ENCODE measurements around the gene HOXB8. TPM values are rescaled to one million over a fixed set of nuclear protein-coding genes. Genes with fewer than 3 reads are reported as not detected.
A peak's percentile ranks its signal among the peaks of the same experiment; 100 is the strongest.

The HOXB8 gene
- total RNA-seq, 1 experiment from 2014 or later, result 45.9 TPM

DNA sequence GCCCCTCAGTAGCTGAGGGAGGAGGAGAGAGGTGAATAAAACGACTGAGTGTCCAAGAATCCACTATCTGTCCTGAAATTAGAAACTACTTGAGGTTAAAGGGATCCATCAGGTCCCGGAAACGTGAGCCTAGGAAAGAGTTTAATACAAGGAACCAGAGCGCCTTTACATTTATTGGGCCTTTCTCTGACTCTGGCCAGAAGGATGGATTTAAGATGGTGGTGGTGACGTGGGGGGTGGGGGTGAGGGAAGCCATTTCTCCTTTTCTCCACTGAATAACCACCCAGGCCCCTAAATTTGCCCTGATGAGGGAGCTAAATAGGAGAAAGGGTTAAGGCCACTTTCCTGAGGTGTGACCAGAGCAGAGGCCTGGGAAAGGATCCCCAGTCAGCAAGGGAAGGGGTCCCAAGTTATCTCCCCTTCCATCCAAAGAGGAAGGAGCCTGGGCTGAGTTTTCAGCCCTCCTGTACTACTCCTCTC lies 12.1 kb upstream of the HOXB8 start:
- no peaks in the 10 kb centered on the region for H3K27me3 ChIP-seq (ENCODE audit: control insufficient read depth, insufficient read depth, low read length)
- peak overlapping the region; percentile 99 for H3K27ac ChIP-seq (ENCODE audit: low read length)
- CTCF ChIA-PET, result interaction anchor here (1.2 kb wide), 1 partner anchor 9 kb away, joined by 4 read pairs; no protein-coding TSS in a partner anchor
- H3K4me3 ChIP-seq (ENCODE audit: low read depth in 2 of 2, low read length in 2 of 2), result peak overlapping the region; percentile 78 to 93
- no TSS peak for BruUV-seq (replicated peaks)
- peaks cover 54% of the 10 kb centered on the region for H3K4me1 ChIP-seq (ENCODE audit: control insufficient read depth, insufficient read depth, low read length)
- H3K36me3 ChIP-seq (ENCODE audit: control insufficient read depth, insufficient read depth, low read length), result 0 out of 2 replicates have a peak, but pooled peaks cover 3% of the 10 kb centered on the region
- 0 out of 2 replicates have a peak, but pooled peaks have one; percentile 34 for TF ChIP-seq POLR2AphosphoS5 (IDR thresholded peaks at IDR 0.05; ENCODE audit: low read depth, low read length)
- TF ChIP-seq, protein P1, sequence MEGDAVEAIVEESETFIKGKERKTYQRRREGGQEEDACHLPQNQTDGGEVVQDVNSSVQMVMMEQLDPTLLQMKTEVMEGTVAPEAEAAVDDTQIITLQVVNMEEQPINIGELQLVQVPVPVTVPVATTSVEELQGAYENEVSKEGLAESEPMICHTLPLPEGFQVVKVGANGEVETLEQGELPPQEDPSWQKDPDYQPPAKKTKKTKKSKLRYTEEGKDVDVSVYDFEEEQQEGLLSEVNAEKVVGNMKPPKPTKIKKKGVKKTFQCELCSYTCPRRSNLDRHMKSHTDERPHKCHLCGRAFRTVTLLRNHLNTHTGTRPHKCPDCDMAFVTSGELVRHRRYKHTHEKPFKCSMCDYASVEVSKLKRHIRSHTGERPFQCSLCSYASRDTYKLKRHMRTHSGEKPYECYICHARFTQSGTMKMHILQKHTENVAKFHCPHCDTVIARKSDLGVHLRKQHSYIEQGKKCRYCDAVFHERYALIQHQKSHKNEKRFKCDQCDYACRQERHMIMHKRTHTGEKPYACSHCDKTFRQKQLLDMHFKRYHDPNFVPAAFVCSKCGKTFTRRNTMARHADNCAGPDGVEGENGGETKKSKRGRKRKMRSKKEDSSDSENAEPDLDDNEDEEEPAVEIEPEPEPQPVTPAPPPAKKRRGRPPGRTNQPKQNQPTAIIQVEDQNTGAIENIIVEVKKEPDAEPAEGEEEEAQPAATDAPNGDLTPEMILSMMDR (IDR thresholded peaks at IDR 0.05), result no peak
- POLR2A ChIA-PET, result interaction anchor here (0.5 to 2.0 kb wide), 3 partner anchors 9 to 429 kb away, joined by 6 to 27 read pairs (median 9); no protein-coding TSS in a partner anchor
- H3K9me3 ChIP-seq (ENCODE audit: control insufficient read depth, insufficient read depth, low read depth, low read length), result no peaks in the 10 kb centered on the region
- in situ Hi-C loops (cut with HindIII; ENCODE audit: low pct_unique_long_range_greater_than_20kb, low sequenced_read_pairs), result no loop called here
- ATAC-seq (peak; percentile 1; the same call in 1 of the 2 replicates), DNase-seq (ENCODE audit: low read depth, low spot score) (no peak)
- intact Hi-C loops (cut with micrococcal nuclease; ENCODE audit: unreplicated experiment), result no loop called here

DNA sequence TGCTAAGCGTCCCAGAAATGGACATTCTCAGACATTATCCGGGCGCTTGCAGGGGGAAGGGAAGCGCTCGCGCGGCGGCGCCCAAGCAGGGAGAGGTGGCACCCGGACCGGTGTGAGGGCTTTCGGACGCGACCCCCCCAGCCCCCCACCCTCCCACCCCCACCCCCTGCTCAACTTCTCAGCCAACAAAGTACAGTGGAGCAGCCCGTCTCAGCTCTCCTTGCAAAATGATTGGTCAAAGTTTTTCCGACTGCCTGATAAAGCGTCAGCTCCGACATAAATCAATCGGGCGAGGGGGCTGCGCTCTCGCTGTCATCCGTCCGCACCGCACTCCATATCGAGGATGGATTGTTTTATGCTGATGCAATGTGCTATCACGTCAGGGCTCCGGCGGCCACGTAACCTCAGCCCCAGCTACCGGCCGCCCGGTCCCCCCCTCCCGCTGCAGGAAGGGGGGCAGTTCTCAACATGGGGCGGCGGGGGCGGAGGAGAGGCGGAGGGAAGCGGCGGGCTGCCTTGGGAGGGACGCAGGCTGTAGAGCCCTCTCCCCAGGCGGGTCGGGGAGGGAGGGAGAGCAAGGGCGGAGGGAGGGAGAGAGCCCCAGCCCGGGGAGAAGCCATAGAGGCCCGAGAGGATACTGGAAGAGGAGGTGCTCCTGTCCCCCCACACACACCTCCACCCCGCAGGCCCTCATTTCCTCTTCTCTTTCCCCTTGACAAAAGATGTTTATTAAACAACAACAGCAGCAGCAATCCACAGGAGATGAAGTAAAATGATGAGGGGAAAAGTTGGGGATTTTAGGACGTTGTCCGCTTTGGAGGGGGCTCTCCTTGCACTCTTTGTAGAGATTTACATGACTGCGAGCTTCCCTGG lies 11.4 kb upstream of the HOXB8 start, which contains the start of gene HOXB9:
HOXB9 (minus strand) TSS at position 114 of the 873 bp plus-strand sequence; CDS start at position 25, 89 bp downstream.
- ChIA-PET POLR2A (interaction anchor here (0.5 to 2.0 kb wide), 9 partner anchors 10 to 428 kb away, joined by 3 to 27 read pairs (median 5); no protein-coding TSS in a partner anchor), CTCF (interaction anchor here (0.6 to 1.6 kb wide), 5 partner anchors 10 to 332 kb away, joined by 3 to 13 read pairs (median 5); no protein-coding TSS in a partner anchor)
- Histone ChIP-seq H3K9me3 (ENCODE audit: control insufficient read depth, insufficient read depth, low read depth, low read length) (no peaks in the 10 kb centered on the region), H3K4me1 (ENCODE audit: control insufficient read depth, insufficient read depth, low read length) (peaks cover 59% of the 10 kb centered on the region), H3K4me3 (ENCODE audit: low read depth in 2 of 2, low read length in 2 of 2) (peak within 1 kb of the TSS; percentile 78 to 93), H3K27me3 (ENCODE audit: control insufficient read depth, insufficient read depth, low read length) (no peaks in the 10 kb centered on the region), H3K36me3 (ENCODE audit: control insufficient read depth, insufficient read depth, low read length) (0 out of 2 replicates have a peak, but pooled peaks cover 3% of the 10 kb centered on the region), H3K27ac (ENCODE audit: low read length) (peak within 1 kb of the TSS; percentile 99)
- intact Hi-C loops (cut with micrococcal nuclease; ENCODE audit: unreplicated experiment) (no loop called here), in situ Hi-C loops (cut with HindIII; ENCODE audit: low pct_unique_long_range_greater_than_20kb, low sequenced_read_pairs) (no loop called here)
- TF ChIP-seq TCF7L2 (IDR thresholded peaks at IDR 0.05; ENCODE audit: low read depth, low read length), result no peak
- peak; percentile 95 for TF ChIP-seq POLR2AphosphoS5 (IDR thresholded peaks at IDR 0.05; ENCODE audit: low read depth, low read length)
- TF ChIP-seq, protein P2, sequence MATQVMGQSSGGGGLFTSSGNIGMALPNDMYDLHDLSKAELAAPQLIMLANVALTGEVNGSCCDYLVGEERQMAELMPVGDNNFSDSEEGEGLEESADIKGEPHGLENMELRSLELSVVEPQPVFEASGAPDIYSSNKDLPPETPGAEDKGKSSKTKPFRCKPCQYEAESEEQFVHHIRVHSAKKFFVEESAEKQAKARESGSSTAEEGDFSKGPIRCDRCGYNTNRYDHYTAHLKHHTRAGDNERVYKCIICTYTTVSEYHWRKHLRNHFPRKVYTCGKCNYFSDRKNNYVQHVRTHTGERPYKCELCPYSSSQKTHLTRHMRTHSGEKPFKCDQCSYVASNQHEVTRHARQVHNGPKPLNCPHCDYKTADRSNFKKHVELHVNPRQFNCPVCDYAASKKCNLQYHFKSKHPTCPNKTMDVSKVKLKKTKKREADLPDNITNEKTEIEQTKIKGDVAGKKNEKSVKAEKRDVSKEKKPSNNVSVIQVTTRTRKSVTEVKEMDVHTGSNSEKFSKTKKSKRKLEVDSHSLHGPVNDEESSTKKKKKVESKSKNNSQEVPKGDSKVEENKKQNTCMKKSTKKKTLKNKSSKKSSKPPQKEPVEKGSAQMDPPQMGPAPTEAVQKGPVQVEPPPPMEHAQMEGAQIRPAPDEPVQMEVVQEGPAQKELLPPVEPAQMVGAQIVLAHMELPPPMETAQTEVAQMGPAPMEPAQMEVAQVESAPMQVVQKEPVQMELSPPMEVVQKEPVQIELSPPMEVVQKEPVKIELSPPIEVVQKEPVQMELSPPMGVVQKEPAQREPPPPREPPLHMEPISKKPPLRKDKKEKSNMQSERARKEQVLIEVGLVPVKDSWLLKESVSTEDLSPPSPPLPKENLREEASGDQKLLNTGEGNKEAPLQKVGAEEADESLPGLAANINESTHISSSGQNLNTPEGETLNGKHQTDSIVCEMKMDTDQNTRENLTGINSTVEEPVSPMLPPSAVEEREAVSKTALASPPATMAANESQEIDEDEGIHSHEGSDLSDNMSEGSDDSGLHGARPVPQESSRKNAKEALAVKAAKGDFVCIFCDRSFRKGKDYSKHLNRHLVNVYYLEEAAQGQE (IDR thresholded peaks at IDR 0.05; ENCODE audit: insufficient read depth in 1 of 2, low read depth in 2 of 2, low read length in 1 of 2), result no peak
- TF ChIP-seq, protein P1 (IDR thresholded peaks at IDR 0.05), result no peak
- TF ChIP-seq SIN3A (IDR thresholded peaks at IDR 0.05; ENCODE audit: borderline replicate concordance, insufficient read depth, low read depth, low read length), result peak; percentile 62
- DNase-seq (ENCODE audit: low read depth, low spot score), result no peak
- TSS peak; percentile 94 for BruUV-seq (replicated peaks)
- peak; percentile 66 for ATAC-seq
